ENCODE results near the gene DPH3.

DPH3 gene

DNA sequence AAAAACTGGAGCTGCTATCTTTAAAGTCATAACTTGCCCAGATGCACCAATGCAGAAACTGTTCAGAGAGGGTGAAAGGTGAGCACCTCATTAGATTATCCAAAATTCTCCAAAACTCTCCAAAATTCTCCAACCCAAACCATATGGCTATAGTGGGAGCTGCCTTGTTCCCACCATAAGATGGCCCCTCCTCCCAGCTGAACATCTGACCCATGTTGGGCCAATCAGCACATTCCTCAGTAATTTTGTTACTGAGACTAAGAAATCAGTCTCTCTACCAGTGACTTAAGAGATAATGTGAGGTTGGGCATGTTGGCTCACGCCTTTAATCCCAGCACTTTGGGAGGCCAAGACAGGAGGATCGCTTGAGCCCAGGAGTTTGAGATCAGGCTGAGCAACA lies 32.8 kb downstream of the DPH3 start:
- DNase-seq = no peak

DNA sequence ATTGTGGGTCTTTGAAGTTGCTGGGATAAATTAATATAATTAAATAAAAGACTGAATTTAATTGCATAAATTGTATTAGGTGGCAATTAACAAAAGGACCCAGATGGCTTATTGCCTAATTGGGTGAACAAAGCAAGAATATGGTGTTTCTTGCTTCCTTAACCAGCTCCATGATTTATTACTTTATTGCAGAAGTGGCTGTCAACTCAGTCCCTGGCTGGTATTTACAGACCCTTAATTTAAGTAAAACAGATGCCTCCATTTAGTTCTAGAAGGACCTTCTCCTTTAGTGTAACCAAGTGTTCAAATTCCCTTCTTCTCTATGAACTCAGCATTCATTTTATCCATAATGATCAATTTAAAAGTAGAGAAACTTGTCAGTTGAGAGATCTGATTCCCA lies 35.1 kb downstream of the DPH3 start:
- DNase-seq = no peak

DNA sequence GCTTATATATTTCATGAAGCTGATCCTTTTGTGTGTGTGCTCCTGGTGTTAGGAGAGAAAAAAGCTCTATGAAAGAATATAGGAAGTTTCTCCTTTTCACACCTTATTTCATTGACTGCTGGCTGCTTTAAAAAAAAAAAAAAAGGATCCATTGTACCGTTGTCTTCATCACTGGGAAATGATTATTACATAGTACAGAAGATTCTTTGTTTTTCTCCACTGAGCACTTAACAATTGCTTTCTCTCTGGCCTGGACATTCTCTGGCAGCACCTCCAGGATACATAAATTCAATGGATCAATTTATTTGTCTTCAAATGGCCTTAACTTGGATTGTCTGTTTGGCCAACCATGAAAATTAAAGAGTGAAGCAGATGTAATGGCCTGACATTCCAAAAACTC lies 37.2 kb downstream of the DPH3 start:
- DNase-seq = no peak

DNA sequence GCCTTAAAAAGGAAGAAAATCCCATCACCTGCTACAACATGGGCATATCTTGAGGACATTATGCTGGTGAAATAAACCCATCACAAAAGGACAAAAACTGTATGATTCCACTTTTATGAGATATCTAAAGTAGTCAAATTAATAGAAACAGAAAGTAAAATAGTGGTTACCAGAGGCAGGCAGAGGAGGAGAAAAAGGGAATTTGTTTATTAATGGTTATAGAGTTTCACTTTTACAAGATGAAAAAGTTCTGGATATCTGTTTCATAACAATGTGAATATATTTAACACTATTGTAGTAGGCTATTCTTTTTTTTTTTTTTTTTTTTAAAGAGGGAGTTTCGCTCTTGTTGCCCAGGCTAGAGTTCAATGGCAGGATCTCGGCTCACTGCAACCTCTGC lies 40.4 kb downstream of the DPH3 start:
- DNase-seq = no peak

DNA sequence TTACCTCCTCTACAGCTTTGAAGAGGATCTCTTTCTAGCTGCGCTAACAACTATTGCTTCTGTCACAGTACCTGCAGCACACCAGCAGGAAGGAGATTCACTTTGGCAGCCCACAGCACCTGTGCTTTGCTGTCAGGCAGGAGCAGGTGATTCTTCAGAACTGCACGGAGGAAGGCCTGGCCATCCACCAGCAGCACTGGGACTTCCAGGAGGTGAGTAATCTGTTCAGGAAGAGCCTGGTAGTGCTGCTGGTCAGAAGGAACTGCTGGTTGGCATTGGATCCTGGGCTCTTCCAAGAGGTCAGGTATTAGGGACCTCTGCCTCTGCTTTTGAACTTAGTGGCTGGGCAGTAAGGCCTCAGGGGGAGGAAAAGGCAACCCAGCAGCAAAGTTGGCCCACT lies 42.2 kb downstream of the DPH3 start:
- DNase-seq = no peak

DNA sequence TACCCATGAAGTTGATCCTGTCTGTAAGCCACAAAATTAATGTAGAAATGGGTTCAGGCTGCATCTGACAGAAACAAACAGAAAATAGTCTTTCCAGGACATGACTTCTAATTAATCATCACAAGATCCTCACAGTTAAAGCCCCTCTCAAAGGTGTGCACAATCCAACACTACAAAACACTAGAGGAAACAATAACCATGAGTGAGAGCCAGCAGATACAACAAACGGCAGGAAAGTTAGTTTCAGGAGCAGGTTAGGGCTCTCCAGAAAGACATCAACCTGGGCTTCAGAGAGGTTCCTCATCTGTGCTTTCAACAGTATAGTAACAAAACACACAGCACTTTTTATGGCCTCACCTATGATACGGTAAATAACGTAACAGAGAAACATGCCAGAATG lies 42.8 kb downstream of the DPH3 start:
- no peak for DNase-seq

DNA sequence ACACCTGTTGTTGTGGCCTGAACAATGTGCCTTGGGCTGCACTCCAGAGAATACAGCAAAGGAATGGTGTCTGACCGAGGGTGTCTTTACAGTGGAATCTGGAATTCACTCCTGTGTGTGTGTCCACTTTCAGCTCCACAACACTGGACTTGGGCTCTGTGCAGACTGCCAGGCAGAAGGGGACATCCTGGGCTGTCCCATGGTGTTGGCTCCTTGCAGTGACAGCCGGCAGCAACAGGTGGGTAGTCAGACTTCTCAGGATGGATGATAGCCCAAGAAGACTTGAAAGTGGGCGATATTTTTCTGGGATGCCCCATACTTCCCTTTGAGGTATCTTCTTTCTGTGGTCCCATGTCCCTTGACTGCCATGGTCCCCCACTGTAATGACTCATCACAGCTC lies 45.0 kb downstream of the DPH3 start:
- DNase-seq = no peak

DNA sequence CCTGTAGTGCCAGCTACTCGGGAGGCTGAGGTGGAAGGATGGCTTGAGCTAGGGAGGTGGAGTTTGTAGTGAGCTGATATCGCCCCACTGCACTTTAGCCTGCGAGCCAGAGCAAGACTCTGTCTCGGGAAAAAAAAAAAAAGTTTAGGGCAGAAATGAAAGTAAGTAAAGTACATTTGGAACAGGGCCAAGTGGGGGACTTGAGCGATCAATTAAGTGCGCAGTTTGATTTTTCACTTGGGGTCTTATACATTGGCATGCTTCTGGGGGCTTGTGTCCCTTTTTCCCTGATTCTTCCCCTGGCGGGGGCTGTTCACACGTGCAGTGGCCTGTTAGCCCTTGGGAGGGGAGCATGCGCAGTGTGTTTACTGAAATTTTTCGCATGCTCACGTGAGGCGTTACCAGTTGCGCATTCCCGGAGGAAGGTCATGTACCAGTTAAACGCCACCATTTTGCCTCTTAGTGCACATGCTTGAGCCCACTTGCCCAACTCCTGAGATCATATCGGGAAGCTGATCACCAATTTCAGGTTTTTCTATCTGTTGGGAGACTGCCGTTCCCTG lies 48.3 kb downstream of the DPH3 start:
- DNase-seq = no peak

DNA sequence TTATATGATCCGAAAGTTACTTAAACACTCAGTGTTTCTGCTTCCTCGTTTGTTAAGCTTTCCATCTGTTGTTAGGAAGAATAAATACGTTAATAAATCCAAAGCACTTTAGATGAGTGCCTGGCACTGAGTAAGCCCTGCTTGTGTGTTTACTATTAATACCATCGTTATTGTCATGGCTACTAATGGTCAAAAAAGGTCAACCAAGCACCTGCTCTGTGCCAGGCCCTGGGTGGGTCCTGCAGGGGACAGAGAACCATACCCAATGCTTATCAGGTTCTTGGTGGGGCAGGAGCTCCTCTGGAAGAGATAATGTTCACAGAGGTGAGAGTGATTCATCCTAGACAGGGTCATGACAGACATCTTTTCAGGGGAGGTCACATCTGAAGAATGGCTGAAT lies 50.4 kb downstream of the DPH3 start:
- DNase-seq = no peak

DNA sequence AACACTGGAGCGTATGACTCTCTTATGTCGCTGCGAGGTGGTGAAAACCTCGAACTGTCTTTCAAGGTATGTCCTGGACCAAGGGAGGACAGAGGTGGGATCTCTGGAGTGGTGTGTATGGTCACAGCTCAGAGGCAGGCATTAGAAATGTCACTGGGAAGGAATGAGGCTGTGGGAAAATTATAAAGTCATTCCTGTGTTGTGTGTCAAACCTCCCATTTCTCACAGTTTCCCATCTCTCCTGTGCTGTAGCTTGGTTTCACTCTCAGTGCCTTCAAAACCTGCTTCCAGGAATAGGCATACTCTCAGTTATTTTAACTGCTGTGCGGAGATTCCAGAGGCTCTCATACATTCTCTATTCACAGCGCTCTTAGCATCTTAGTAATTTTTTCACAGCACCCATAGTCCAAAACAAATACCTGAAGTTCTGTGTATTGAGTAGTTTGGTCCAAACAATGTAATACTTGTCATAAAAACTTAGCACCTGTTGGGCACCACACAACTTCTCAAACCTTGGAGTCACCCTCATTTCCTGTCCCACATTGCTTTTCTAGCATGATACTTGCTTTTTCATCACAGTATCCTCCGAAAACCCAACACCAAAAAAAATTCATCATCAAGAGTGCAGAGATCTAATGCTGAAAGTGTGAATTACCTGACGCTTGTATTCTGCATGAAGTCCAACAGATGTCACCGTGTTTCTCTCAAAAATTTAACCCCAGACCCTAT lies 53.4 kb downstream of the DPH3 start:
- no peak for DNase-seq
